Bronchial epithelial cell (primary cell): ENCODE data around the gene FAM83F. TPM values are rescaled to one million over a fixed set of nuclear protein-coding genes. Genes with fewer than 3 reads are reported as not detected.

ENCODE experiments used
- DNase-seq: peaks from one replicate; pipeline ENCODE4 v3.0.0-alpha.2; 2010; ENCODE audit warnings: low read depth
- FAIRE-seq: peaks from 2 replicates; lab custom pipeline; 2011; peaks lifted over from hg19 to GRCh38; lab: Jason Lieb, UNC
- H3K27me3 ChIP-seq: 2 replicates; pipeline ENCODE4 v1.5.1; 2011; ENCODE audit warnings: low read length; ENCODE audit not compliant: control insufficient read depth, insufficient read depth
- H3K36me3 ChIP-seq: 2 replicates; pipeline ENCODE4 v1.5.1; 2011; ENCODE audit warnings: low read length; ENCODE audit not compliant: control insufficient read depth, insufficient read depth
- H3K4me3 ChIP-seq: 2 replicates; pipeline ENCODE4 v1.5.1; 2011; ENCODE audit warnings: mild to moderate bottlenecking, low read depth, low read length, control low read depth
- CTCF ChIP-seq: IDR thresholded peaks from 2 replicates; pipeline ENCODE4 v1.5.1; 2011; ENCODE audit warnings: mild to moderate bottlenecking, moderate library complexity, low read length, control low read depth, inconsistent platforms; ENCODE audit not compliant: insufficient read depth, severe bottlenecking
- total RNA-seq: library from RNA; depleted of rRNA; stranded (reverse); fragments of >200 nt; gene quantifications from 2 replicates; pipeline ENCODE4 v1.2.1, GENCODE V29; 2014

FAM83F gene
- total RNA-seq, 1 donor from 2014 or later: 22.1 TPM

GRCh38 chr22:39958009-39958711 lies 36.6 kb upstream of the FAM83F start:
- TF ChIP-seq CTCF: no peak
- no peaks in the 10 kb centered on the region for H3K36me3 ChIP-seq
- DNase-seq (no peak), FAIRE-seq (no peak)
- H3K4me3 ChIP-seq: no peak overlapping the region
- no peaks in the 10 kb centered on the region for H3K27me3 ChIP-seq

DNA sequence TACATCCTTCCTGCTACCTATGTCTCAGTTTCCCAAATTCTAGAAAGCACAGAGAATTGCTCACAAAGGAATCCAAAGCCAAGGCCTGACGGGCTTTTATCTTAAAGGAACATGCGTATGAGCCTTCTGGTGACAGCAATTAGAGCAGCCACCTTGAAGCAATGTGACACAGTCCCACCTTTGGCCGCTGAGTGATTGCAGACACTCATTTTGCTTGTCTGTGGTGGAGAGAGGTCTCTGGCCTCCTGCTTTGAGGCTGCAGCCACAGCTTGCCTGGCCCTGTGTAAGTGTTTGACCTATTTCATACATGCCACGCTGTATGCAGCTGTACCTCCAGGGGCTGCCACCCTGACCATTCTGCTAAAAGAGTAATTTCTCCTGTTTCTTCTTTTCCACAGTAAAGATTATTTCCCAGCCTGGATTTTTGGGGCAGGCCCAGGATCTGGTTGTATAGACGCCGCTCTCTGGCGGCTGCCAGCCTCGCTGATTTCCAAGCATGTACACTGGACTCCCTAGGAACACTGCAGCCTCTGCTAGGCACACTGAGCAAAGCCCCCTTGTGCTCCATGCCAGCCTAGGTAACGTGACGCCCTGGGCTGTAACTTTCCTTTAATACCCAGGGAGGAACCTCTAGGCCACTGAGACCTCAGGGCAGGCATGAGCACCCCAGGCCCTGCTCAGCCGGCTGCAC lies 35.7 kb upstream of the FAM83F start:
- FAIRE-seq (no peak), DNase-seq (no peak)
- TF ChIP-seq CTCF: no peak
- Histone ChIP-seq H3K36me3 (no peaks in the 10 kb centered on the region), H3K27me3 (no peaks in the 10 kb centered on the region), H3K4me3 (no peak overlapping the region)

- TF ChIP-seq CTCF: peak; percentile 47
- no peak for FAIRE-seq
- peak; percentile 56 for DNase-seq
- no peaks in the 10 kb centered on the region for H3K36me3 ChIP-seq
- no peaks in the 10 kb centered on the region for H3K27me3 ChIP-seq
- no peak within 1 kb of the TSS for H3K4me3 ChIP-seq
Observed at GRCh38 chr22:39959640-39960447, 34.9 kb upstream of the FAM83F start, which contains the start of gene TMA7B. Gene TMA7B, plus strand, starts transcription at chr22:39960397. Its CDS starts 3,978 bp downstream, at chr22:39964375.

- no peaks in the 10 kb centered on the region for H3K27me3 ChIP-seq
- DNase-seq (peak; percentile 80), FAIRE-seq (no peak)
Observed at GRCh38 chr22:39960791-39961746, 33.7 kb upstream of the FAM83F start.

More at GRCh38 chr22:39960791-39961746, 33.7 kb upstream of the FAM83F start:
- no peaks in the 10 kb centered on the region for H3K36me3 ChIP-seq
- H3K4me3 ChIP-seq: no peak overlapping the region
- no peak for TF ChIP-seq CTCF
